ENCODE data around the gene GEMIN7. TPM values are rescaled to one million over a fixed set of nuclear protein-coding genes. Genes with fewer than 3 reads are reported as not detected.
"Not testable (repeated sequence)": the region's sequence is repeated elsewhere in the genome, so short reads cannot be mapped to it uniquely, and the experiment has no call there.

Gene GEMIN7
- total RNA-seq, 1 donor, result 16.0 TPM

DNA sequence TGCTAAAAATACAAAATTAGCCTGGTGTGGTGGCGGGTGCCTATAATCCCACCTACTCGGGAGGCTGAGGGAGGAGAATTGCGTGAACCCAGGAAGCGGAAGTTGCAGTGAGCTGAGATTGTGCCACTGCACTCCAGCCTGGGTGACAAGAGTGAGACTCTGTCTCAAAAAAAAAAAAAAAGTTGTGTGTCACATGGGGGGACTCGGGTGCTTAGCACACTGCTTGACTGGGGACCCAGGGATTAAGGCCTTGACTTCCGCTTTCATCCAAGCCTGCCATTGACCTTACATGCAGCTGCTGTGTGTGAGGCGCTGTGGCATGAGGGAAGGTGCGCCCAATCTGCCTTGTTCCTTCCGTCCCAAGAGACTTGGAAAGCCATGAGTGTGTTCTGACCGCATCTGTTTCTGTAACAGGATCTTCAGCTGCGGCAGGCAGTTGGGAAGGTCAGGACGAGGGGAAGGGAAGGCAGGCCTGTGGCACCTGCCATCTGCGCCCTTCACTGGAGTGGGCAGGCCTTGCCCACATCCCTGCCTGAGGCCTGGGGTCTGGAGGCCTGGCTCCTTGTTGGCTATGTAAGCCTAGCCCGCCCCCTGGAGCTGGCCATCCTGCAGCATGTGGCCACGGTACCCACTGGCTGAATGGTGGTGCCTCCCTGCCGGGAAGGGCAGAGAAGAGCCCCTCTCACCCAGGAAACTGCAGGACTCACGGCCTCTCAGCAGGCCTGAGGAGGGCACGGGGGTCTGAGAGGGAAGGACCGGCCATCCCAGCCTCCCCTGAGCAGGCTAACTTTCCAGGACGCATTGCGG, 37.0 kb downstream of the GEMIN7 start:
- TF ChIP-seq CTCF (IDR thresholded peaks at IDR 0.05; ENCODE audit: insufficient read depth, low read length), result no peak
- no peak for DNase-seq (ENCODE audit: low read depth)
- no peak overlapping the region for H3K4me3 ChIP-seq (ENCODE audit: low read depth, low read length)

DNA sequence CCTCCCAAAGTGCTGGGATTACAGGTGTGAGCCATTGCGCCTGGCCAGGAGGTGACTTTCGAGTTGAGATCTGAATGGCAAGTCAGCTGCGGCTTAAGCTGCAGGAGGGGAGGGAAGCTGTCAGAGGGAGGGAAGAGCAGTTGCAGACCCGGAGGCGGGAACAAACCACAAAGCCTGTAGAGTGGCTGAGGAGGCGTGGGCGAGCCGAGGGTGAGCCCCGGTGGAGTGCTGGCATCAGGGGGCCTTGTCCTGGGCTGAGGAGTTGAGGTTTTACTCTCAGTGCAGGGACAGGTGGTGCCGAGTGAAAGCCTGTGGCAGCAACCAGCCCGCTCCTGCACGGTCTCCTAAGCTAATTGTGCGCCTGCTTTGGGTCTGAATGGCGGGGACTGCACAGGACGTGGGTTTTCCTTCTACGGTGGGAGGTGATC, 38.1 kb downstream of the GEMIN7 start:
- no peak overlapping the region for H3K4me3 ChIP-seq (ENCODE audit: low read depth, low read length)
- DNase-seq (ENCODE audit: low read depth), result no peak
- TF ChIP-seq CTCF (IDR thresholded peaks at IDR 0.05; ENCODE audit: insufficient read depth, low read length), result no peak

DNA sequence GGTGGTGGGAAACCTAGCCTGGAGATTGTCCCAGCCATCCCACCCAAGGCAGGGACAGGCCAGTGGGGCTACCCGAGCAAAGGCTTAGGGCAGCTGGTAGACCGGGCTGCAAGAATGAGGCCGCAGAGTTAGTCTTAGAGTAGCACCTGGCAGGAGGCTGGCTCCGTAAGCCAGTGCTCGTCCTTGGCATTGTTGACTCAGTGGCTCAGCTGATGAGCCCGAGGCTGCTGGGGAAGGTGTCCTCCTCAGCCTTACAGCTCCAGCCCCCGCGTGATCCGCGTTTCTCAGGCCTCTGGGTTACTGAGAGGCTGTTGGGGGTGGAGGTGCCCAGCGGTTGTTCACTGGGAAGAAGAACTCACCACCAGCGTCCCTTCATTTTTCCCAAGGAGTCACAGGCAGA, 38.6 kb downstream of the GEMIN7 start:
- TF ChIP-seq CTCF (IDR thresholded peaks at IDR 0.05; ENCODE audit: insufficient read depth, low read length), result no peak
- DNase-seq (ENCODE audit: low read depth), result no peak

GRCh38 chr19:45118106-45118505, 39.0 kb downstream of the GEMIN7 start:
- TF ChIP-seq CTCF (IDR thresholded peaks at IDR 0.05; ENCODE audit: insufficient read depth, low read length), result no peak
- H3K4me3 ChIP-seq (ENCODE audit: low read depth, low read length), result no peak overlapping the region
- no peak for DNase-seq (ENCODE audit: low read depth)

More for the DNA sequence above, 38.6 kb downstream of the GEMIN7 start:
- no peak overlapping the region for H3K4me3 ChIP-seq (ENCODE audit: low read depth, low read length)

- not testable (repeated sequence) for DNase-seq (ENCODE audit: low read depth); H3K4me3 ChIP-seq (ENCODE audit: low read depth, low read length)
Measured at GRCh38 chr19:45118591-45119355, 39.7 kb downstream of the GEMIN7 start.

- H3K4me3 ChIP-seq (ENCODE audit: low read depth, low read length), result no peak overlapping the region
- no peak for TF ChIP-seq CTCF (IDR thresholded peaks at IDR 0.05; ENCODE audit: insufficient read depth, low read length)
- no peak for DNase-seq (ENCODE audit: low read depth)
Measured at GRCh38 chr19:45119582-45119981, 40.5 kb downstream of the GEMIN7 start.

- no peak for TF ChIP-seq CTCF (IDR thresholded peaks at IDR 0.05; ENCODE audit: insufficient read depth, low read length)
- no peak for DNase-seq (ENCODE audit: low read depth)
- no peak overlapping the region for H3K4me3 ChIP-seq (ENCODE audit: low read depth, low read length)
Measured at GRCh38 chr19:45121827-45122345, 42.8 kb downstream of the GEMIN7 start.
